H1 (cell line): ENCODE results near the gene RIN3. TPM values are rescaled to one million over a fixed set of nuclear protein-coding genes. Genes with fewer than 3 reads are reported as not detected.

Experiments
- CBX5 ChIP-seq: fragments of 300-800, 300-1000 bp; sonication (generic); IDR thresholded peaks from 2 replicates; pipeline ENCODE4 v1.7.1; 2016; ENCODE audit warnings: antibody characterized with exemption, low read length, low read depth
- CREB1 ChIP-seq: IDR thresholded peaks from 2 replicates; pipeline ENCODE4 v1.6.1; 2012; ENCODE audit warnings: inconsistent platforms
- GTF2F1 ChIP-seq: IDR thresholded peaks from 2 replicates; pipeline ENCODE4 v1.6.1; 2012; ENCODE audit warnings: low read depth, low read length, improper control_type of control experiment, borderline replicate concordance
- JUN ChIP-seq: IDR thresholded peaks from 2 replicates; pipeline ENCODE4 v1.6.1; 2011; ENCODE audit warnings: low read depth, mild to moderate bottlenecking, improper control_type of control experiment, low read length
- JUND ChIP-seq: IDR thresholded peaks from 2 replicates; pipeline ENCODE4 v1.6.1; 2011; ENCODE audit warnings: mild to moderate bottlenecking, improper control_type of control experiment, low read length
- PHF8 ChIP-seq: fragments of 200-600 bp; sonication (generic); conservative IDR thresholded peaks from 2 replicates; pipeline ENCODE4 v1.7.1; 2012; ENCODE audit warnings: low read depth, mild to moderate bottlenecking, inconsistent platforms, low read length, moderate library complexity
- SIRT6 ChIP-seq: IDR thresholded peaks from one replicate; pipeline ENCODE4 v1.7.1; 2012; ENCODE audit warnings: low read length, inconsistent platforms
- SP1 ChIP-seq: IDR thresholded peaks from 2 replicates; pipeline ENCODE4 v1.6.1; 2011; ENCODE audit warnings: low read depth, low read length
- SP2 ChIP-seq: IDR thresholded peaks from 2 replicates; pipeline ENCODE4 v1.6.1; 2012; ENCODE audit warnings: mild to moderate bottlenecking, low read length, inconsistent platforms
- SRF ChIP-seq: IDR thresholded peaks from 2 replicates; pipeline ENCODE4 v1.6.1; 2011; ENCODE audit warnings: mild to moderate bottlenecking, low read depth, low read length, moderate library complexity
- TAF7 ChIP-seq: optimal IDR thresholded peaks from 2 replicates; pipeline ENCODE3; 2011; ENCODE audit warnings: low read depth, mild to moderate bottlenecking, inconsistent platforms, low read length, moderate library complexity, borderline replicate concordance
- TBP ChIP-seq: IDR thresholded peaks from 2 replicates; pipeline ENCODE4 v1.6.1; 2011; ENCODE audit warnings: low read depth, low read length, improper control_type of control experiment
- TCF12 ChIP-seq: IDR thresholded peaks from 2 replicates; pipeline ENCODE4 v1.6.1; 2011; ENCODE audit warnings: low read depth, mild to moderate bottlenecking, low read length
- polyA plus RNA-seq, 7 experiments: library from polyadenylated mRNA; depleted of rRNA in 3 of 7; stranded (reverse) in 5 of 7; unstranded in 2 of 7; fragments of >200 nt in 5 of 7; fragments of 200-250 nt in 2 of 7; gene quantifications; 1 replicate in 5 of 7; 2 replicates in 1 of 7; 4 replicates in 1 of 7; pipeline versions ENCODE4 v1.2.1 to v1.2.3, GENCODE V29; 2011 to 2013; ENCODE audit warnings: missing spikeins in 2 of 7, mixed read lengths in 2 of 7
- total RNA-seq: library from RNA; stranded (reverse); fragmentation: NEBNext Ultra II Directional; extraction: Animal tissue kit (Norgen Biotek cat#: 25700); gene quantifications from 2 replicates; pipeline ENCODE4 v1.2.1, GENCODE V29; 2021
- TF ChIP-seq, protein P1 (sequence below): fragments of 300-600 bp; sonication (generic); IDR thresholded peaks from 2 replicates; pipeline ENCODE4 v1.7.1; 2012; ENCODE audit warnings: low read length, moderate library complexity, mild to moderate bottlenecking, inconsistent platforms; ENCODE audit not compliant: insufficient replicate concordance

Gene RIN3
- total and polyA plus RNA-seq, 2 of the 8 experiments (the other 6 are each of a cell fraction or from before 2014, with no cell fraction given), result 0.59 to 1.5 TPM

DNA sequence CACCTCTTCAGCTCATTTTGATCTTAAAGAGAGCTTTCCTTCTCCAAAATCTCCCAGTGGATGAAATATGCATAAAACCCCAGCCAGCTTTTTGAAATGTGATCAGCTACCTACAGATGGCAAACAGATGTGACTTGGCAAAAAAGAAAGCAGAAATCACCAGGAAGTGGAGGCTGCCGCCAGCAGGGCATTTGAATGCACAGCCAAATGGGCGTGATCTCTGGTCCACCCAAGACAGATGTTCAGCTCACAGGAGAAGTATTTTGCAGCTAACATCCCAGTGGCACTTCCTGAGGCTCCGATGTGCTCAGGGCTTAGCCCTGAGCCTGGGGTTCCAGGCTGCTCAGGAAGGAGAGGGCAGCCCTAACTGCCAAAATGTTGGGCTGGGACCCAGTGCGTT is 156.6 kb downstream of the RIN3 start (continued):
- TF ChIP-seq, protein P1, sequence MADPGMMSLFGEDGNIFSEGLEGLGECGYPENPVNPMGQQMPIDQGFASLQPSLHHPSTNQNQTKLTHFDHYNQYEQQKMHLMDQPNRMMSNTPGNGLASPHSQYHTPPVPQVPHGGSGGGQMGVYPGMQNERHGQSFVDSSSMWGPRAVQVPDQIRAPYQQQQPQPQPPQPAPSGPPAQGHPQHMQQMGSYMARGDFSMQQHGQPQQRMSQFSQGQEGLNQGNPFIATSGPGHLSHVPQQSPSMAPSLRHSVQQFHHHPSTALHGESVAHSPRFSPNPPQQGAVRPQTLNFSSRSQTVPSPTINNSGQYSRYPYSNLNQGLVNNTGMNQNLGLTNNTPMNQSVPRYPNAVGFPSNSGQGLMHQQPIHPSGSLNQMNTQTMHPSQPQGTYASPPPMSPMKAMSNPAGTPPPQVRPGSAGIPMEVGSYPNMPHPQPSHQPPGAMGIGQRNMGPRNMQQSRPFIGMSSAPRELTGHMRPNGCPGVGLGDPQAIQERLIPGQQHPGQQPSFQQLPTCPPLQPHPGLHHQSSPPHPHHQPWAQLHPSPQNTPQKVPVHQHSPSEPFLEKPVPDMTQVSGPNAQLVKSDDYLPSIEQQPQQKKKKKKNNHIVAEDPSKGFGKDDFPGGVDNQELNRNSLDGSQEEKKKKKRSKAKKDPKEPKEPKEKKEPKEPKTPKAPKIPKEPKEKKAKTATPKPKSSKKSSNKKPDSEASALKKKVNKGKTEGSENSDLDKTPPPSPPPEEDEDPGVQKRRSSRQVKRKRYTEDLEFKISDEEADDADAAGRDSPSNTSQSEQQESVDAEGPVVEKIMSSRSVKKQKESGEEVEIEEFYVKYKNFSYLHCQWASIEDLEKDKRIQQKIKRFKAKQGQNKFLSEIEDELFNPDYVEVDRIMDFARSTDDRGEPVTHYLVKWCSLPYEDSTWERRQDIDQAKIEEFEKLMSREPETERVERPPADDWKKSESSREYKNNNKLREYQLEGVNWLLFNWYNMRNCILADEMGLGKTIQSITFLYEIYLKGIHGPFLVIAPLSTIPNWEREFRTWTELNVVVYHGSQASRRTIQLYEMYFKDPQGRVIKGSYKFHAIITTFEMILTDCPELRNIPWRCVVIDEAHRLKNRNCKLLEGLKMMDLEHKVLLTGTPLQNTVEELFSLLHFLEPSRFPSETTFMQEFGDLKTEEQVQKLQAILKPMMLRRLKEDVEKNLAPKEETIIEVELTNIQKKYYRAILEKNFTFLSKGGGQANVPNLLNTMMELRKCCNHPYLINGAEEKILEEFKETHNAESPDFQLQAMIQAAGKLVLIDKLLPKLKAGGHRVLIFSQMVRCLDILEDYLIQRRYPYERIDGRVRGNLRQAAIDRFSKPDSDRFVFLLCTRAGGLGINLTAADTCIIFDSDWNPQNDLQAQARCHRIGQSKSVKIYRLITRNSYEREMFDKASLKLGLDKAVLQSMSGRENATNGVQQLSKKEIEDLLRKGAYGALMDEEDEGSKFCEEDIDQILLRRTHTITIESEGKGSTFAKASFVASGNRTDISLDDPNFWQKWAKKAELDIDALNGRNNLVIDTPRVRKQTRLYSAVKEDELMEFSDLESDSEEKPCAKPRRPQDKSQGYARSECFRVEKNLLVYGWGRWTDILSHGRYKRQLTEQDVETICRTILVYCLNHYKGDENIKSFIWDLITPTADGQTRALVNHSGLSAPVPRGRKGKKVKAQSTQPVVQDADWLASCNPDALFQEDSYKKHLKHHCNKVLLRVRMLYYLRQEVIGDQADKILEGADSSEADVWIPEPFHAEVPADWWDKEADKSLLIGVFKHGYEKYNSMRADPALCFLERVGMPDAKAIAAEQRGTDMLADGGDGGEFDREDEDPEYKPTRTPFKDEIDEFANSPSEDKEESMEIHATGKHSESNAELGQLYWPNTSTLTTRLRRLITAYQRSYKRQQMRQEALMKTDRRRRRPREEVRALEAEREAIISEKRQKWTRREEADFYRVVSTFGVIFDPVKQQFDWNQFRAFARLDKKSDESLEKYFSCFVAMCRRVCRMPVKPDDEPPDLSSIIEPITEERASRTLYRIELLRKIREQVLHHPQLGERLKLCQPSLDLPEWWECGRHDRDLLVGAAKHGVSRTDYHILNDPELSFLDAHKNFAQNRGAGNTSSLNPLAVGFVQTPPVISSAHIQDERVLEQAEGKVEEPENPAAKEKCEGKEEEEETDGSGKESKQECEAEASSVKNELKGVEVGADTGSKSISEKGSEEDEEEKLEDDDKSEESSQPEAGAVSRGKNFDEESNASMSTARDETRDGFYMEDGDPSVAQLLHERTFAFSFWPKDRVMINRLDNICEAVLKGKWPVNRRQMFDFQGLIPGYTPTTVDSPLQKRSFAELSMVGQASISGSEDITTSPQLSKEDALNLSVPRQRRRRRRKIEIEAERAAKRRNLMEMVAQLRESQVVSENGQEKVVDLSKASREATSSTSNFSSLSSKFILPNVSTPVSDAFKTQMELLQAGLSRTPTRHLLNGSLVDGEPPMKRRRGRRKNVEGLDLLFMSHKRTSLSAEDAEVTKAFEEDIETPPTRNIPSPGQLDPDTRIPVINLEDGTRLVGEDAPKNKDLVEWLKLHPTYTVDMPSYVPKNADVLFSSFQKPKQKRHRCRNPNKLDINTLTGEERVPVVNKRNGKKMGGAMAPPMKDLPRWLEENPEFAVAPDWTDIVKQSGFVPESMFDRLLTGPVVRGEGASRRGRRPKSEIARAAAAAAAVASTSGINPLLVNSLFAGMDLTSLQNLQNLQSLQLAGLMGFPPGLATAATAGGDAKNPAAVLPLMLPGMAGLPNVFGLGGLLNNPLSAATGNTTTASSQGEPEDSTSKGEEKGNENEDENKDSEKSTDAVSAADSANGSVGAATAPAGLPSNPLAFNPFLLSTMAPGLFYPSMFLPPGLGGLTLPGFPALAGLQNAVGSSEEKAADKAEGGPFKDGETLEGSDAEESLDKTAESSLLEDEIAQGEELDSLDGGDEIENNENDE, result no peak
- no peak for TF ChIP-seq JUND
- TF ChIP-seq TAF7, result no peak
- no peak for TF ChIP-seq JUN
- TF ChIP-seq SP1, result no peak
- no peak for TF ChIP-seq SRF
- TF ChIP-seq SIRT6, result no peak
- no peak for TF ChIP-seq CREB1
- TF ChIP-seq TBP, result no peak
- TF ChIP-seq TCF12, result no peak
- no peak for TF ChIP-seq CBX5
- TF ChIP-seq PHF8, result no peak
- TF ChIP-seq GTF2F1, result no peak
- TF ChIP-seq SP2, result no peak
